Right renal pelvis (tissue), 4 donors: ENCODE results near the gene ADCYAP1. TPM values are rescaled to one million over a fixed set of nuclear protein-coding genes. Genes with fewer than 3 reads are reported as not detected.
"Not testable (repeated sequence)": the region's sequence is repeated elsewhere in the genome, so short reads cannot be mapped to it uniquely, and the experiment has no call there.

Experiments used
- DNase-seq, 4 donors: peaks; one replicate each; pipeline ENCODE4 v3.0.0-alpha.2; 2013; ENCODE audit warnings: low read depth in 4 of 4, low spot score in 3 of 4, missing footprints in 1 of 4
- polyA plus RNA-seq, 4 donors: library from polyadenylated mRNA; unstranded; fragments of 120-200 nt; gene quantifications; one replicate each; pipeline ENCODE4 v1.2.1, GENCODE V29; 2013; ENCODE audit not compliant: insufficient read length in 4 of 4

The ADCYAP1 gene
- polyA plus RNA-seq, result under 1 TPM; 0.08 to 0.40 (median 0.24) TPM

GRCh38 chr18:904218-905090 is at the start of gene ADCYAP1:
TSS of gene ADCYAP1 (plus strand) at chr18:904871. CDS start at chr18:905387, 516 bp downstream.
- DNase-seq, result no peak

GRCh38 chr18:857986-858385 is 46.7 kb upstream of the ADCYAP1 start:
- DNase-seq, result no peak

GRCh38 chr18:864872-865273 is 39.8 kb upstream of the ADCYAP1 start:
- DNase-seq, result peak; percentile 38 to 53 (median 44)

- DNase-seq, result no peak
These were observed 37.4 kb upstream of the ADCYAP1 start for GRCh38 chr18:867257-867656.

GRCh38 chr18:873426-873825 is 31.2 kb upstream of the ADCYAP1 start:
- DNase-seq, result not testable (repeated sequence)

- no peak for DNase-seq
These were observed 28.8 kb upstream of the ADCYAP1 start for GRCh38 chr18:875912-876311.

GRCh38 chr18:877238-877637 is 27.4 kb upstream of the ADCYAP1 start:
- no peak for DNase-seq

- DNase-seq, result no peak
These were observed 18.6 kb upstream of the ADCYAP1 start for GRCh38 chr18:886076-886475.

- no peak for DNase-seq
These were observed 17.0 kb upstream of the ADCYAP1 start for GRCh38 chr18:887716-888115.

- no peak for DNase-seq
These were observed 12.4 kb upstream of the ADCYAP1 start for GRCh38 chr18:892316-892715.

GRCh38 chr18:896315-896714 is 8.4 kb upstream of the ADCYAP1 start:
- DNase-seq, result no peak

- DNase-seq, result no peak
These were observed 2.9 kb upstream of the ADCYAP1 start for GRCh38 chr18:901761-902160.

GRCh38 chr18:902229-902628 is 2.4 kb upstream of the ADCYAP1 start:
- no peak for DNase-seq

GRCh38 chr18:903701-904100 is 970 bp upstream of the ADCYAP1 start:
- peak; percentile 56 to 64 (median 60) for DNase-seq

- DNase-seq, result no peak
These were observed 756 bp downstream of the ADCYAP1 start for GRCh38 chr18:905307-905947.

GRCh38 chr18:905948-906415 is 1.3 kb downstream of the ADCYAP1 start:
- DNase-seq, result no peak

- DNase-seq, result no peak
These were observed 1.9 kb downstream of the ADCYAP1 start for GRCh38 chr18:906416-907114.

GRCh38 chr18:907115-907884 is 2.6 kb downstream of the ADCYAP1 start:
- DNase-seq, result no peak

- DNase-seq, result no peak
These were observed 3.5 kb downstream of the ADCYAP1 start for GRCh38 chr18:907885-908757.
